Retinal pigment epithelial cell (primary cell): ENCODE results near the gene KIF3B.

Source experiments
- DNase-seq: peaks from one replicate; pipeline ENCODE4 v3.0.0-alpha.2; 2010; ENCODE audit warnings: low read depth
- H3K4me3 ChIP-seq: 2 replicates; pipeline ENCODE4 v1.5.1; 2011; ENCODE audit warnings: mild to moderate bottlenecking, low read length, control low read depth, moderate library complexity
- TF ChIP-seq, protein P1 (sequence below): conservative IDR thresholded peaks from 2 replicates; pipeline ENCODE4 v1.5.1; 2011; ENCODE audit warnings: low read depth, low read length, control low read depth, inconsistent platforms

KIF3B gene

DNA sequence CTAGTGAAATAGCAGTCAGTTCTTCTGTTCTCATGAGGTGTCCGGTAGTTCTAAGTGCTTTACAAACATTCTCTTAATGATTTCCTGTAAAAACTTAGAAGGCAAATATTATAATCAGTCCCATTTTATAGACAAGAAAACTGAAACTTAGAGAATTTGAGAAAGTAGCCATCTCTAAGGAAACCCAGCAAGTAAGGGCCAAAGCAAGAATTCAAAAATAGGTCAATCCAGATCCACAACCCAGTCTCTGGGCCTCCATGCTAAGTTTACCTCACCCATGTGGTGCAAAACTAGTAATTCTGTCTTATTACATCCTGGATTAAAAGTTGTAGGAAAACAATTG, 53.1 kb downstream of the KIF3B start:
- no peak for DNase-seq
- TF ChIP-seq, protein P1, sequence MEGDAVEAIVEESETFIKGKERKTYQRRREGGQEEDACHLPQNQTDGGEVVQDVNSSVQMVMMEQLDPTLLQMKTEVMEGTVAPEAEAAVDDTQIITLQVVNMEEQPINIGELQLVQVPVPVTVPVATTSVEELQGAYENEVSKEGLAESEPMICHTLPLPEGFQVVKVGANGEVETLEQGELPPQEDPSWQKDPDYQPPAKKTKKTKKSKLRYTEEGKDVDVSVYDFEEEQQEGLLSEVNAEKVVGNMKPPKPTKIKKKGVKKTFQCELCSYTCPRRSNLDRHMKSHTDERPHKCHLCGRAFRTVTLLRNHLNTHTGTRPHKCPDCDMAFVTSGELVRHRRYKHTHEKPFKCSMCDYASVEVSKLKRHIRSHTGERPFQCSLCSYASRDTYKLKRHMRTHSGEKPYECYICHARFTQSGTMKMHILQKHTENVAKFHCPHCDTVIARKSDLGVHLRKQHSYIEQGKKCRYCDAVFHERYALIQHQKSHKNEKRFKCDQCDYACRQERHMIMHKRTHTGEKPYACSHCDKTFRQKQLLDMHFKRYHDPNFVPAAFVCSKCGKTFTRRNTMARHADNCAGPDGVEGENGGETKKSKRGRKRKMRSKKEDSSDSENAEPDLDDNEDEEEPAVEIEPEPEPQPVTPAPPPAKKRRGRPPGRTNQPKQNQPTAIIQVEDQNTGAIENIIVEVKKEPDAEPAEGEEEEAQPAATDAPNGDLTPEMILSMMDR: no peak

DNA sequence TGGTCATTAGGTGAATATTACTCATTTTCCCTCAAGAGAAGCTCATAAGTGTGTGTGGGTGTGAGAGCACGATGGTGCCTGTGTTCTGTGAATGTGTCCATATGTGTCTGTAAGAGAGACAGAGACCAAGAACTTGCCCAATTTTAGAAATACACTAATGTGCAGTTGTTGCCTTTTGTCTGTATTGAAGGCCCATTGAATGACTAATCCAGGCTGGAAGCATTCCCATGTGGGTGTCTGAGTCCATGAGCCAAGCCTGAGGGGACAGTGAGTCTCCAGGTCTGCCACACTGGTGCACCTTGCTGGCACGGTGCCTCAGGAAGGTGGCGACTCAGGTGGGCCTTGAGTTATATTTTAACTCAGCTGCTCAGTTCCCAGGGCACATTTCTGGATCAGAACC, 55.2 kb downstream of the KIF3B start:
- no peak for DNase-seq
- no peak overlapping the region for H3K4me3 ChIP-seq
- TF ChIP-seq, protein P1: no peak

More for the DNA sequence above, 53.1 kb downstream of the KIF3B start:
- no peak overlapping the region for H3K4me3 ChIP-seq

DNA sequence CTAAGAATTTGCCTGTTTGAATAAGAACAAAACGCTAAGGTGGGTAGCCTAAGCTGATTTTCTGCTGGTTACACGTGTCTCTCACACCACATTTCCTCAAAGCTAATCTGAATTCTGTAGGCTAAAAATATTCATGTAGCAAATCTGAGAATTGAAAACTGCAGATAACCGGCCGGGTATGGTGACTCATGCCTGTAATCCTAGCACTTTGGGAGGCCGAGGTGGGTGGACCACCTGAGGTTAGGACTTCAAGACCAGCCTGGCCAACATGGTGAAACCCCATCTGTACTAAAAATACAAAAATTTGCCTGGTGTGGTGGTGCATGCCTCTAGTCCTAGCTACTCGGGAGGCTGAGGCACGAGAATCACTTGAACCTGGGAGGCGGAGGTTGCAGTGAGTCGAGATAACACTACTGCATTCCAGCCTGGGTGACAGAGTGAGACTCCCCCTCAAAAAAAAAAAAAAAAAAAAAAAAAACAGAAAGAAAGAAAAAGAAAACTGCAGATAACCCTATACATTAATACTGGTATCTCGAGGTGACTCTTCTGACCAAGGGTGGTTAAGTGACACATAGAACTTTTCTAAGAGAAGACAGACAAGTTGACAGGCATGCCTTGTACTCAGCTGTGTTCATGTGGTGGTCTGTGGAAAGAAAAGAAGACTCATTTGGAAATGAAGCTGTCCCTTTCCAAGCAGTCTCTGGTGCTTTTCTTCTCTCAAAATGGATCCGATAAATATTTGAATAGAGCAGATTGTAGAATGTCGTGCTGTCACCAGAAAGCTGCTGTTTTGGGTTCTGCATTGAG, 55.9 kb downstream of the KIF3B start:
- TF ChIP-seq, protein P1: no peak
- no peak for DNase-seq
- no peak overlapping the region for H3K4me3 ChIP-seq

DNA sequence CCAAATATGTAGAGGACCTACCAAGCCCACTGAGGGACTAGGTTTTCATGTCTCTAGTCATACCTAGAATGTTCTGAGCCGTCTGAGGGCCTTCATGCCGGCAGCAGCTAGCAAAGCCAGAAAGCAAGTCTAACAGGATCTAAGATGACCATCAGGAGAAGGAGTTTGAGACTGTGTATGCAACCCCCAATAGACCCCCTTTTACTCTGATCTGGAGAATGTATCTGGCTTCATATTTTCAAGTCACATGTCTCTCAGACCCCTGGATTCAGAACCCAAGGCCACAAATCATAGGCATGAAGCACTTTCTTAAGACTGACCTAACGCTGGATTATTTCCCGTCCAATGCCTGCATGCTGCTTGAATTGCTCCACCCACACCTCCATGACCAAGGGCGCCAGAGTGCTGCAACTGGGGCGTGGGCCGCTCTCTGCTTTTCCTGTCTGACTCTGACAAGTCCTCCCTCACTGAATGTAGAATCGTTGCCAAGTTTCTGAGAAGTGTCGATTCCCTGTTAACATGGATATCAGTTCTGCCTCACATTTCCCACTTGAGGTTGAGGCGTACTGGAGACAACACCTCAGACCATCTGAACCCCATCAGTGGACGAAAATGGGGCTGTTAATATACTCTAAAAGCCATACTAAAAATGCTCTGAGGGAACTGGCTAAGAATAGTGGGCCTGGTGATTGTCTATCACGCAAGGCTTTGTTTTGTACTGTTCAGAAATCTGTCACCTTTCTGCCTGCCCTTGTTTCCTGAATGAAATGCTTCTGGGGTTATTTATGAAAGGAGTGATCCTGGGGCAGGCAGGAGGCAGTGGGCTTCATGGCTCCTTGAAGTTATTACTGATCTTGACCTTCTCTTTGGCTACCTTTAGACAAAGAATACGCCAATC, 56.8 kb downstream of the KIF3B start:
- DNase-seq: no peak
- TF ChIP-seq, protein P1: no peak
- H3K4me3 ChIP-seq: no peak overlapping the region

DNA sequence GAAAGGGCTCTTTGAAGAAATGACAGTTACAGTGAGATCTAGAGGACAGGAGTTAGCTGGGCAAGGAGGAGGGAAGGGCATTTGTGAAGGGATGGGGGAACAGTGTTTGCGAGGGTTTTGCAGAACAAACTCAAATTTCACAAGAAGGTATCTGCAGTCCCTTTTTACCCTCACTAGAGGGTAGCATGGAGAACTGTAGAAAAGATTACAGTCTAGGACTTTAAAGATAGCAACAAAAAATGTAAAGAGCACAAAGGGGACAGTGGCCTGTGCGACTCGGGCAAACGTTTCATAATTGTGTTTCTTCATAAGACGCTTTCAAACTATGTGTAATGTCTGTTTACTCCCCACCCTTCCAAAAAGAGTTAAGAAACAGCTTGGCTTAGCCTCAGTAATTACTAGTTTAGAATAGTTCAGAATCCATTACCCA, 59.5 kb downstream of the KIF3B start:
- DNase-seq: no peak
- H3K4me3 ChIP-seq: no peak overlapping the region
- TF ChIP-seq, protein P1: peak; percentile 64

DNA sequence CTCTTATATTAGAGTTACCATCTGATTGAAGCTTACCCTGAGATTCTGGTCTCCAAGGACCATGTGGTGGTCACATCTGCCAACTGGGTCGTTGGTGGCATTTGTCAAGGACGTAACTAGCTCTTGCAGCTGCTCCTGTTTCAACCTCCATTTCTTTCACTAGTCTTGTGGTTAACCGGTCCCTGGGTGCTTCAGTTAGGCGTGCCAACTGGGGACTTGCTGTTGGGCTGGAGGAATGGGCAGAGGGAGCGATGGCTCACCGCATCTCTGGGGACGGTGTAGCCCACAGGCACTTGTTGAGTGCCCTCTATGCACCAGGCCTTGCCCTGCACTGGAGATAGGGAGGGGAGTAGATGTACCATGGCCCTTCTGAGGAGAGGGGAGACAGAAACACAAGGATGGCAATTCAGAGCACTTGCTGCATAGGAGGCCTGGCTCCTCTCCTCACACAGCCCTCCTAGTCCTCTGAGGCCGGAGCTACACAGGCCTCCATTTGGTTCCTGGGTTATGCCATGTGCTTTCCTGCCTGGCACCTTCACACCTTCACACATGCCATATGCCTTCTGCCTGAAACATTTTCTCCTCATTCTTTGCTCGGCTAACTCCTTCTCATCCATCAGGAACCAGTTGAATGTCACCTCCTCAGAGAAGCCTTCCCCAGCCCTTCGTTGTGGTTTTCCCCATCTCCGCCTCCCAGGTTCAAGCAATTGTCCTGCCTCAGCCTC, 60.6 kb downstream of the KIF3B start:
- TF ChIP-seq, protein P1: no peak
- no peak for DNase-seq
- H3K4me3 ChIP-seq: no peak overlapping the region
